Ramos (cell line): Measurements from ENCODE around the gene TFF1.

Experiments
- in situ Hi-C: fragments of 300-500 bp; cut with MboI; formaldehyde crosslinking; loops from one replicate; pipeline ENCODE4 v1.14.3; 2022; ENCODE audit warnings: low sequenced_read_pairs; ENCODE audit not compliant: unreplicated experiment

TFF1 gene

GRCh38 chr21:42369821-42370220 lies 3.5 kb upstream of the TFF1 start:
- in situ Hi-C loops = no loop called here

GRCh38 chr21:42367367-42368165 lies 1.2 kb upstream of the TFF1 start:
- in situ Hi-C loops = no loop called here

GRCh38 chr21:42365770-42366169 lies 565 bp downstream of the TFF1 start:
- in situ Hi-C loops = no loop called here

GRCh38 chr21:42364304-42364865 lies 1.9 kb downstream of the TFF1 start:
- in situ Hi-C loops = no loop called here

GRCh38 chr21:42363312-42363711 lies 3.0 kb downstream of the TFF1 start:
- in situ Hi-C loops = no loop called here

GRCh38 chr21:42362700-42363099 lies 3.6 kb downstream of the TFF1 start:
- in situ Hi-C loops = no loop called here

- in situ Hi-C loops = no loop called here
These were observed 4.1 kb downstream of the TFF1 start for GRCh38 chr21:42362198-42362597.

GRCh38 chr21:42361286-42361685 lies 5.0 kb downstream of the TFF1 start:
- in situ Hi-C loops = no loop called here

- in situ Hi-C loops = no loop called here
These were observed 6.0 kb downstream of the TFF1 start for GRCh38 chr21:42360317-42360716.

- in situ Hi-C loops = no loop called here
These were observed 7.4 kb downstream of the TFF1 start for GRCh38 chr21:42358937-42359336.

GRCh38 chr21:42358261-42358660 lies 8.1 kb downstream of the TFF1 start:
- in situ Hi-C loops = no loop called here

- in situ Hi-C loops = no loop called here
These were observed 9.0 kb downstream of the TFF1 start for GRCh38 chr21:42357307-42357706.

GRCh38 chr21:42356650-42357049 lies 9.7 kb downstream of the TFF1 start:
- in situ Hi-C loops = no loop called here

- in situ Hi-C loops = no loop called here
These were observed 10.3 kb downstream of the TFF1 start for GRCh38 chr21:42356046-42356445.

- in situ Hi-C loops = no loop called here
These were observed 12.7 kb downstream of the TFF1 start for GRCh38 chr21:42353623-42354022.

- in situ Hi-C loops = no loop called here
These were observed 13.8 kb downstream of the TFF1 start for GRCh38 chr21:42352441-42353095.

- in situ Hi-C loops = no loop called here
These were observed 14.5 kb downstream of the TFF1 start for GRCh38 chr21:42351626-42352440.

- in situ Hi-C loops = no loop called here
These were observed 15.4 kb downstream of the TFF1 start, which contains the start of gene TFF2 for GRCh38 chr21:42350927-42351426. TSS of gene TFF2 (minus strand) at chr21:42350994. CDS start at chr21:42350957, 37 bp downstream.

GRCh38 chr21:42350318-42350910 lies 15.9 kb downstream of the TFF1 start:
- in situ Hi-C loops = no loop called here
